Measurements from ENCODE around the gene PAXX.
A peak's percentile ranks its signal among the peaks of the same experiment; 100 is the strongest.

PAXX gene, protein sequence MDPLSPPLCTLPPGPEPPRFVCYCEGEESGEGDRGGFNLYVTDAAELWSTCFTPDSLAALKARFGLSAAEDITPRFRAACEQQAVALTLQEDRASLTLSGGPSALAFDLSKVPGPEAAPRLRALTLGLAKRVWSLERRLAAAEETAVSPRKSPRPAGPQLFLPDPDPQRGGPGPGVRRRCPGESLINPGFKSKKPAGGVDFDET

DNA sequence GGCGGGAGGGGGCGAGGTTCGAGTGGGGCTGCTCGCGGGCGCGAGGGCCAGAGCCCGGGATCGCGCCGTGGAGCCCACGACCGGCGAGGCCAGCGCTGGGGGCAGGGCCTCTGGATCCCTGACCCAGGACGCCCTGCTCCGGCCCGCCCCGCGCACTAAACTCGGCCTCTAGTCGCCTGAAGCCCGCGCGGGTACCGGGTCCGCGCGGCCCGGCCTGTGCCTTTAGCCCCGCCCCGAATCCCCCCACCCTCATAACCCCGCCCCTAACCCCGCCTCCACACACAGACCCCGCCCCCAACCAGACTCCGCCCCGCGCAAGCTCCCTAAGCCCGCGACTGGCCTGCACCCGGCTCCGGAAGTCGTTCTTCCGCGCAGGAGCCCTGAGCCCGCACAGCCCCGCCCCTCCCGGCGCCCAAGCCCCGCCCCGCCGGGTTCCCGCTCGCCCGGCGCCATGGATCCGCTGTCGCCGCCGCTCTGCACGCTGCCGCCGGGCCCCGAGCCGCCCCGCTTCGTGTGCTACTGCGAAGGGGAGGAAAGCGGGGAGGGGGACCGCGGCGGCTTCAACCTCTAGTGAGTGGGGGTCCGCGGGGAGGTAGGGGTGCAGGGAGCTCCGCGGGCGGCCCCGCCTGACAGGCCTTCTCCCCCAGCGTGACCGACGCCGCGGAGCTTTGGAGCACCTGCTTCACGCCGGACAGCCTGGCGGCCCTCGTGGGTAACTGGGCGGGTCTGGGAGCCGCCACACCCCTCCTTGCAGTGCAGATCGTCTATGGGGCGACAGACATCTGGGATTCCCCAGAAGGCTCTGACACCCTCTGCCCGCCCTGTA lies at the start of gene PAXX:
TSS of gene PAXX (plus strand) at position 430 of the 826 bp plus-strand sequence. CDS start at position 452, 22 bp downstream.
- H3K27me3 ChIP-seq (ENCODE audit: low read depth, low read length), result peaks cover 5% of the 10 kb centered on the region
- H3K27ac ChIP-seq (ENCODE audit: low read length), result peak within 1 kb of the TSS; percentile 16
- H3K4me1 ChIP-seq (ENCODE audit: control insufficient read depth in 1 of 2, insufficient read depth in 2 of 2, low read length in 2 of 2), result peaks cover 0 to 36% of the 10 kb centered on the region in 2 donors
- peaks cover 0 to 7% of the 10 kb centered on the region in 2 donors for H3K36me3 ChIP-seq (ENCODE audit: control insufficient read depth in 1 of 2, insufficient read depth in 2 of 2, low read length in 2 of 2)
- H3K4me3 ChIP-seq (ENCODE audit: low read depth in 1 of 2, low read length in 2 of 2), result peak within 1 kb of the TSS; percentile 68 to 69
- H3K9me3 ChIP-seq (ENCODE audit: control insufficient read depth in 1 of 2, low read length in 2 of 2), result no peaks in the 10 kb centered on the region

DNA sequence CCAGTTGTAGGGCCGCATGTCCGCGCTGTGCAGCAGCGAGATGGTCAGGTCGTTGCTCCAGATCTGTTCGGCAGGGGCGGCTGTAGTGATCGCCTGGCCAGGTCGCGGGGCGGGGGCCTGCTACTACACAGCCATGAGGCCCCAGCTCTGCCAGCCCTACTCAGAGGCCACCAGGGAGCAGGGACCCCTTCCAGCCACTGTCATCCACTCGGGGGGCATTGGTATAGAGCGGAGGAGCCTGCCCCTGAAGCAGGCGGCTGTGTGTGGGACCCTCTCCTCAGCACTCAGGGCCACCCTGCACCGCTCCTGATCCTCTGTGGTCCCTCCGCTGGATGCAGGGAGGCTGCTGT lies 49.4 kb upstream of the PAXX start:
- no peaks in the 10 kb centered on the region for H3K9me3 ChIP-seq (ENCODE audit: control insufficient read depth in 1 of 2, low read length in 2 of 2)
- no peaks in the 10 kb centered on the region for H3K27me3 ChIP-seq (ENCODE audit: low read depth, low read length)
- peaks cover 13 to 42% of the 10 kb centered on the region in 2 donors for H3K36me3 ChIP-seq (ENCODE audit: control insufficient read depth in 1 of 2, insufficient read depth in 2 of 2, low read length in 2 of 2)
- peaks cover 0 to 15% of the 10 kb centered on the region in 2 donors for H3K4me1 ChIP-seq (ENCODE audit: control insufficient read depth in 1 of 2, insufficient read depth in 2 of 2, low read length in 2 of 2)
- no peak overlapping the region for H3K27ac ChIP-seq (ENCODE audit: low read length)
- H3K4me3 ChIP-seq (ENCODE audit: low read depth in 1 of 2, low read length in 2 of 2), result peak overlapping the region in 1 of 2 donors; percentile 95

GRCh38 chr9:136943291-136944211 lies 48.7 kb upstream of the PAXX start:
- Histone ChIP-seq H3K9me3 (ENCODE audit: control insufficient read depth in 1 of 2, low read length in 2 of 2) (no peaks in the 10 kb centered on the region), H3K4me3 (ENCODE audit: low read depth in 1 of 2, low read length in 2 of 2) (peak overlapping the region; percentile 56 to 95), H3K36me3 (ENCODE audit: control insufficient read depth in 1 of 2, insufficient read depth in 2 of 2, low read length in 2 of 2) (peaks cover 13 to 42% of the 10 kb centered on the region in 2 donors), H3K27me3 (ENCODE audit: low read depth, low read length) (no peaks in the 10 kb centered on the region), H3K27ac (ENCODE audit: low read length) (peak overlapping the region; percentile 23), H3K4me1 (ENCODE audit: control insufficient read depth in 1 of 2, insufficient read depth in 2 of 2, low read length in 2 of 2) (peaks cover 0 to 15% of the 10 kb centered on the region in 2 donors)

- peak overlapping the region; percentile 56 to 95 for H3K4me3 ChIP-seq (ENCODE audit: low read depth in 1 of 2, low read length in 2 of 2)
- H3K27me3 ChIP-seq (ENCODE audit: low read depth, low read length), result no peaks in the 10 kb centered on the region
- peak overlapping the region; percentile 23 for H3K27ac ChIP-seq (ENCODE audit: low read length)
- H3K4me1 ChIP-seq (ENCODE audit: control insufficient read depth in 1 of 2, insufficient read depth in 2 of 2, low read length in 2 of 2), result peaks cover 0 to 16% of the 10 kb centered on the region in 2 donors
- H3K9me3 ChIP-seq (ENCODE audit: control insufficient read depth in 1 of 2, low read length in 2 of 2), result no peaks in the 10 kb centered on the region
- H3K36me3 ChIP-seq (ENCODE audit: control insufficient read depth in 1 of 2, insufficient read depth in 2 of 2, low read length in 2 of 2), result peaks cover 13 to 39% of the 10 kb centered on the region in 2 donors
Measured at GRCh38 chr9:136944212-136944518, 48.1 kb upstream of the PAXX start.

DNA sequence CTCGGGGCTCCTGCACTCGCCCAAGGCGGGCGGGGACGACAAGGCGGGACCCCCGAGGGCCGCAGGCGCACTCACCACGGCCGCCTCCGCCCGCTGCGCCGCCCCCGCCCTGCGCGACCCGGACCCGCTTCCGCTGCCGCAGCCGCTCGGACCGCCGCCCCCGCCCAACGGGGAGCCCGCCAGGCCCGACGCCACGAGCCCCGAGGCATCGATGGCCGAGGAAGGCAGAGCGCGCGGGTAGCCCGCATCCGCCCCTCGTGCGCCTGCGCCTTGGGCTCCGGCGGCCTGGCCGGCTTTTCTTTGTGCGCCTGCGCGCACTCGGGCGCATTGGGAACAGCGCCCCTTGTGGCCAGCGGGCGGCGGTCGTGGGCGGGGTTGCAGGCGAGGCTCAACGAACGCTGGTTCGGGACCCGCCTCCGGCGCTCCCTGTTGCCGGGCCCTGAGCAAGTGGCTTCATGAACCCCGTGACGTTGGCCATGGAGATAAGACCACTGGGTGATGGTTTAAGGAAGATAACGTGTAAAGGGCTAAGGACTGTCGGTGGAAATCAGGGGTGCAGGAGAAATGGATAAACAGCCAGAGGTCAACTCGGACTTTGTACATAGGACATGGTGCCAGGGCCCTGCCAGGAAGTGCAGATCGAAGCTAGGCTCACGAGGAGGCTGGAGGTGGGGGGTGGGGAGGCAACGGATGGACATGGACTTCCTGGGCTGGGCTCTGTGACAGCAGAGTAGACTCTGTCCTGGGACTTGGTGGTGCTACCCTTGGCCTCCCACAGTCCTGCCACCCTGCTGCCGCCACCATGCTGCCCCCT lies 47.5 kb upstream of the PAXX start, which contains the start of the genes C8G and FBXW5:
TSS of gene C8G (plus strand) at position 725 of the 814 bp plus-strand sequence. CDS start at position 803, 78 bp downstream.
TSS of gene FBXW5 (minus strand) at position 220 of the 814 bp plus-strand sequence. CDS start 655 bp downstream, outside the sequence.
- H3K27ac ChIP-seq (ENCODE audit: low read length), result peak within 1 kb of the TSS; percentile 23
- peak within 1 kb of the TSS; percentile 56 to 95 for H3K4me3 ChIP-seq (ENCODE audit: low read depth in 1 of 2, low read length in 2 of 2)
- peaks cover 12 to 34% of the 10 kb centered on the region in 2 donors for H3K36me3 ChIP-seq (ENCODE audit: control insufficient read depth in 1 of 2, insufficient read depth in 2 of 2, low read length in 2 of 2)
- no peaks in the 10 kb centered on the region for H3K9me3 ChIP-seq (ENCODE audit: control insufficient read depth in 1 of 2, low read length in 2 of 2)
- no peaks in the 10 kb centered on the region for H3K27me3 ChIP-seq (ENCODE audit: low read depth, low read length)
- H3K4me1 ChIP-seq (ENCODE audit: control insufficient read depth in 1 of 2, insufficient read depth in 2 of 2, low read length in 2 of 2), result peaks cover 0 to 20% of the 10 kb centered on the region in 2 donors

GRCh38 chr9:136945333-136946227 lies 46.6 kb upstream of the PAXX start:
- Histone ChIP-seq H3K4me1 (ENCODE audit: control insufficient read depth in 1 of 2, insufficient read depth in 2 of 2, low read length in 2 of 2) (peaks cover 0 to 26% of the 10 kb centered on the region in 2 donors), H3K4me3 (ENCODE audit: low read depth in 1 of 2, low read length in 2 of 2) (no peak overlapping the region)

GRCh38 chr9:136946228-136947027 lies 45.8 kb upstream of the PAXX start:
- H3K27ac ChIP-seq (ENCODE audit: low read length), result no peak overlapping the region

More at GRCh38 chr9:136945333-136946227, 46.6 kb upstream of the PAXX start:
- Histone ChIP-seq H3K27ac (ENCODE audit: low read length) (no peak overlapping the region), H3K27me3 (ENCODE audit: low read depth, low read length) (no peaks in the 10 kb centered on the region), H3K36me3 (ENCODE audit: control insufficient read depth in 1 of 2, insufficient read depth in 2 of 2, low read length in 2 of 2) (peaks cover 7 to 25% of the 10 kb centered on the region in 2 donors), H3K9me3 (ENCODE audit: control insufficient read depth in 1 of 2, low read length in 2 of 2) (no peaks in the 10 kb centered on the region)

DNA sequence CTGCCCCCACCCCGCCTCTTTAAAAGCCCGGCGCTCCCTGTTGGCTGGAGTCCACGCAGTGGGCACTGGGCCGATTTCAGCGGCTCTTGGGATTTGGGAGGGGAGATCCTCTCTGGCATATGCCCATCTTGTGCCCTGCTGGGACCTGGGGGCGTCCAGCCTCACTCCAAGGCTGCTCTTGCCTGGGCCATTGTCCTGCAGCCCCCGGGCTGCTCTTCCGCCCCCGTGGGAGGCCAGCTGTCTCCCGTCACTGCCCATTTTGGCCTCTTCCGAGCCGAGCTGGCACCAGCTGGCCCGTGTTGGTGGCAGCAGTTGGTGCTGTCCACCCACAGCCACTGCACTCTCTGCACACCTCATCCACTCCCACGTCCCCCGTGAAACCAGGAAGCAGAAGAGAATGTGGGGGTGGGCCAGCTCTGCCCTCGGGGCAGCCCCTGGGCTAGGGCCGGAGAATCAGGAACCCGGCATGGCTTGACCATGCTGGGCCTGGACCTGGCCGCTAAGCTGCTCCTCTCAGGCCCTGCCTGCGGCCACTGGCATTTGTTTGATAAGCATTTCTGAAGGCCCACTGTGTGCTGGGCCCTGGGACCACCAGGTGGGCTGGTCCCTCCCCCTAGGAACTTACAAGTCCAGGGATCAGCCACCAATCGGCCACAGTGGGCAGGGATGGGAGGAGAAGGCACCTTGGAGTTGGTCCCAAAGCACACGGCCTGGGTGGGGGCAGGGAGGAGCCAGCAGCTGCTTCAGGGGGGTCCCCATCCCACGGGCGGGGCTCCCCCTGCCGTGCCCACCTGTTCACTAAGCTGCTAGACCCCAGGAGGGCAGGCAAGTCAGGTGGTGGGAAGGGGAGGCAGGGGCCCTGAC lies 45.0 kb upstream of the PAXX start:
- Histone ChIP-seq H3K27me3 (ENCODE audit: low read depth, low read length) (no peaks in the 10 kb centered on the region), H3K4me1 (ENCODE audit: control insufficient read depth in 1 of 2, insufficient read depth in 2 of 2, low read length in 2 of 2) (peaks cover 0 to 28% of the 10 kb centered on the region in 2 donors), H3K36me3 (ENCODE audit: control insufficient read depth in 1 of 2, insufficient read depth in 2 of 2, low read length in 2 of 2) (peaks cover 0 to 9% of the 10 kb centered on the region in 2 donors), H3K9me3 (ENCODE audit: control insufficient read depth in 1 of 2, low read length in 2 of 2) (no peaks in the 10 kb centered on the region), H3K27ac (ENCODE audit: low read length) (no peak overlapping the region), H3K4me3 (ENCODE audit: low read depth in 1 of 2, low read length in 2 of 2) (no peak overlapping the region)

More at GRCh38 chr9:136946228-136947027, 45.8 kb upstream of the PAXX start:
- Histone ChIP-seq H3K4me3 (ENCODE audit: low read depth in 1 of 2, low read length in 2 of 2) (no peak overlapping the region), H3K27me3 (ENCODE audit: low read depth, low read length) (no peaks in the 10 kb centered on the region), H3K9me3 (ENCODE audit: control insufficient read depth in 1 of 2, low read length in 2 of 2) (no peaks in the 10 kb centered on the region), H3K4me1 (ENCODE audit: control insufficient read depth in 1 of 2, insufficient read depth in 2 of 2, low read length in 2 of 2) (peaks cover 0 to 28% of the 10 kb centered on the region in 2 donors), H3K36me3 (ENCODE audit: control insufficient read depth in 1 of 2, insufficient read depth in 2 of 2, low read length in 2 of 2) (peaks cover 5 to 17% of the 10 kb centered on the region in 2 donors)
